Right renal cortex interstitium (tissue), 3 donors: ENCODE data around the gene NKPD1. TPM values are rescaled to one million over a fixed set of nuclear protein-coding genes. Genes with fewer than 3 reads are reported as not detected.

Source experiments
- DNase-seq, 3 donors: peaks; one replicate each; pipeline ENCODE4 v3.0.0-alpha.2; 2013; ENCODE audit warnings: low read depth in 3 of 3, low spot score in 2 of 3
- polyA plus RNA-seq, 3 donors: library from polyadenylated mRNA; unstranded; fragments of 120-200 nt; gene quantifications; one replicate each; pipeline ENCODE4 v1.2.1, GENCODE V29; 2013; ENCODE audit not compliant: insufficient read length in 3 of 3

NKPD1 gene
- polyA plus RNA-seq, 3 donors = 0.11 TPM

GRCh38 chr19:45141203-45141900 is 19.4 kb downstream of the NKPD1 start:
- no peak for DNase-seq

- DNase-seq = no peak
Measured at GRCh38 chr19:45140533-45140932, 20.2 kb downstream of the NKPD1 start.

- no peak for DNase-seq
Measured at GRCh38 chr19:45140144-45140503, 20.7 kb downstream of the NKPD1 start.

GRCh38 chr19:45139286-45140143 is 21.3 kb downstream of the NKPD1 start:
- no peak for DNase-seq

- no peak for DNase-seq
Measured at GRCh38 chr19:45138303-45138751, 22.5 kb downstream of the NKPD1 start.

GRCh38 chr19:45137179-45137761 is 23.5 kb downstream of the NKPD1 start:
- no peak for DNase-seq

GRCh38 chr19:45136507-45137178 is 24.1 kb downstream of the NKPD1 start:
- DNase-seq = no peak

- DNase-seq = no peak
Measured at GRCh38 chr19:45135176-45135885, 25.5 kb downstream of the NKPD1 start.

- no peak for DNase-seq
Measured at GRCh38 chr19:45133661-45134060, 27.1 kb downstream of the NKPD1 start.

- no peak for DNase-seq
Measured at GRCh38 chr19:45130888-45131615, 29.7 kb downstream of the NKPD1 start.

GRCh38 chr19:45130236-45130635 is 30.5 kb downstream of the NKPD1 start:
- no peak for DNase-seq

GRCh38 chr19:45128806-45129205 is 32.0 kb downstream of the NKPD1 start:
- DNase-seq = no peak

GRCh38 chr19:45128146-45128545 is 32.6 kb downstream of the NKPD1 start:
- DNase-seq = no peak

GRCh38 chr19:45126654-45127053 is 34.1 kb downstream of the NKPD1 start:
- no peak for DNase-seq

GRCh38 chr19:45125975-45126493 is 34.7 kb downstream of the NKPD1 start:
- DNase-seq = no peak

- no peak for DNase-seq
Measured at GRCh38 chr19:45125360-45125759, 35.4 kb downstream of the NKPD1 start.

- no peak for DNase-seq
Measured at GRCh38 chr19:45124021-45124420, 36.8 kb downstream of the NKPD1 start.

- DNase-seq = no peak
Measured at GRCh38 chr19:45123440-45123850, 37.3 kb downstream of the NKPD1 start.

GRCh38 chr19:45122832-45123231 is 38.0 kb downstream of the NKPD1 start:
- DNase-seq = no peak
